ENCODE measurements around the gene ARFGAP1. TPM values are rescaled to one million over a fixed set of nuclear protein-coding genes. Genes with fewer than 3 reads are reported as not detected.

Gene ARFGAP1
- total and polyA plus RNA-seq, 2 of the 4 experiments (the other 2 are of a cell fraction), result 59.1 to 194 TPM

- TF ChIP-seq RAD21 (IDR thresholded peaks at IDR 0.05; ENCODE audit: low read length) (no peak), FOS (IDR thresholded peaks at IDR 0.05; ENCODE audit: low read depth, low read length) (no peak), RFX5 (IDR thresholded peaks at IDR 0.05; ENCODE audit: low read depth, low read length) (no peak), USF2 (IDR thresholded peaks at IDR 0.05; ENCODE audit: low read depth, low read length) (no peak), SMC3 (IDR thresholded peaks at IDR 0.05; ENCODE audit: low read depth, low read length) (no peak), CHD1 (IDR thresholded peaks at IDR 0.05; ENCODE audit: low read depth, low read length) (no peak), RCOR1 (IDR thresholded peaks at IDR 0.05; ENCODE audit: insufficient replicate concordance, low read length) (no peak), MXI1 (IDR thresholded peaks at IDR 0.05; ENCODE audit: borderline replicate concordance, low read depth, low read length) (no peak), MAFK (IDR thresholded peaks at IDR 0.05; ENCODE audit: low read depth, low read length) (no peak), MAZ (IDR thresholded peaks at IDR 0.05; ENCODE audit: borderline replicate concordance, low read depth, low read length) (no peak), POLR2A (IDR thresholded peaks at IDR 0.05; ENCODE audit: low read depth, low read length) (no peak), NFE2L2 (IDR thresholded peaks at IDR 0.05; ENCODE audit: low read depth, low read length) (no peak), BHLHE40 (IDR thresholded peaks at IDR 0.05; ENCODE audit: low read depth, low read length) (no peak)
- TF ChIP-seq, protein P1, sequence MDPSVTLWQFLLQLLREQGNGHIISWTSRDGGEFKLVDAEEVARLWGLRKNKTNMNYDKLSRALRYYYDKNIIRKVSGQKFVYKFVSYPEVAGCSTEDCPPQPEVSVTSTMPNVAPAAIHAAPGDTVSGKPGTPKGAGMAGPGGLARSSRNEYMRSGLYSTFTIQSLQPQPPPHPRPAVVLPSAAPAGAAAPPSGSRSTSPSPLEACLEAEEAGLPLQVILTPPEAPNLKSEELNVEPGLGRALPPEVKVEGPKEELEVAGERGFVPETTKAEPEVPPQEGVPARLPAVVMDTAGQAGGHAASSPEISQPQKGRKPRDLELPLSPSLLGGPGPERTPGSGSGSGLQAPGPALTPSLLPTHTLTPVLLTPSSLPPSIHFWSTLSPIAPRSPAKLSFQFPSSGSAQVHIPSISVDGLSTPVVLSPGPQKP (IDR thresholded peaks at IDR 0.05; ENCODE audit: borderline replicate concordance, low read depth, low read length), result no peak
- no TSS peak for BruUV-seq (replicated peaks)
- CTCF ChIA-PET, result no interaction called here
Measured at GRCh38 chr20:63306673-63307537, 34.3 kb downstream of the ARFGAP1 start.

More at GRCh38 chr20:63306673-63307537, 34.3 kb downstream of the ARFGAP1 start:
- no peak overlapping the region for H3K4ac ChIP-seq (ENCODE audit: low read depth, low read length)
- H3K56ac ChIP-seq (ENCODE audit: extremely low read depth, insufficient read depth, low read length), result no peak overlapping the region
- no peak overlapping the region for H3K27ac ChIP-seq (ENCODE audit: insufficient read depth, low read length)
- H4K20me1 ChIP-seq (ENCODE audit: insufficient read depth, low read length), result peaks cover 5% of the 10 kb centered on the region; the same call in 1 of the 2 replicates
- no peak overlapping the region for H2BK15ac ChIP-seq (ENCODE audit: low read depth, low read length)
- WGBS, 2 experiments (ENCODE audit: extremely low coverage in 2 of 2, insufficient read length in 1 of 2), result 88% methylated on average over 13 of the region's 35 CpGs; no CpG with 5 or more reads in 1 of the 2 experiments
- no peaks in the 10 kb centered on the region for H3K4me1 ChIP-seq (ENCODE audit: control insufficient read depth, insufficient read depth, low read length)
- H4K91ac ChIP-seq (ENCODE audit: insufficient read depth, low read depth, low read length), result no peak overlapping the region
- no peak overlapping the region for H2AK9ac ChIP-seq (replicated peaks; ENCODE audit: low read depth, low read length, poor library complexity)
- POLR2A ChIA-PET (ENCODE audit: unreplicated experiment), result no interaction called here
- no peak overlapping the region for H4K5ac ChIP-seq (ENCODE audit: low read depth, low read length)
- intact Hi-C loops (cut with micrococcal nuclease) (no loop called here), dilution Hi-C loops (cut with HindIII; ENCODE audit: low sequenced_read_pairs, unreplicated experiment) (no loop called here), in situ Hi-C loops (cut with MboI; ENCODE audit: low sequenced_read_pairs) (no loop called here)
- H3K14ac ChIP-seq (replicated peaks; ENCODE audit: low read depth, low read length), result no peak overlapping the region
- H3K79me1 ChIP-seq (ENCODE audit: low read depth in 1 of 2, low read length in 2 of 2), result no peaks in the 10 kb centered on the region
- H2BK120ac ChIP-seq (ENCODE audit: low read depth, low read length), result no peak overlapping the region
- no peaks in the 10 kb centered on the region for H3K36me3 ChIP-seq (ENCODE audit: control insufficient read depth, insufficient read depth, low read length)
- H2AFZ ChIP-seq (replicated peaks; ENCODE audit: low read length, poor library complexity), result no peak overlapping the region
- H2BK5ac ChIP-seq (ENCODE audit: low read depth, low read length, poor library complexity, severe bottlenecking), result no peak overlapping the region
- H3K18ac ChIP-seq (ENCODE audit: low read depth, low read length), result no peak overlapping the region
- no peak overlapping the region for H3K4me2 ChIP-seq (ENCODE audit: low read depth, low read length)
- H4K8ac ChIP-seq (ENCODE audit: low read depth in 2 of 2, low read length in 2 of 2), result no peak overlapping the region
- H2BK20ac ChIP-seq (ENCODE audit: low read depth, low read length), result no peak overlapping the region
- H3K9me3 ChIP-seq (ENCODE audit: control insufficient read depth, insufficient read depth, low read length), result no peaks in the 10 kb centered on the region
- DNase-seq (no peak), ATAC-seq (ENCODE audit: low read depth) (no peak)
- H3K4me3 ChIP-seq (ENCODE audit: insufficient read depth, low read depth, low read length), result no peak overlapping the region
- H3K27me3 ChIP-seq (ENCODE audit: control insufficient read depth, insufficient read depth, low read length), result peaks cover 23% of the 10 kb centered on the region
- H3K23ac ChIP-seq (ENCODE audit: low read depth, low read length), result no peak overlapping the region
- H3K9me1 ChIP-seq (ENCODE audit: insufficient read depth, low read length), result no peaks in the 10 kb centered on the region
- no peak overlapping the region for H2AK5ac ChIP-seq (ENCODE audit: low read depth, low read length)
- no peak overlapping the region for H3K9ac ChIP-seq (ENCODE audit: low read depth, low read length)
